ENCODE results near the gene TIMP2. TPM values are rescaled to one million over a fixed set of nuclear protein-coding genes. Genes with fewer than 3 reads are reported as not detected.

Gene TIMP2
- total and polyA plus RNA-seq, 4 donors, result 8.9 to 37.6 (median 10.1) TPM

GRCh38 chr17:78839762-78840529, 85.2 kb downstream of the TIMP2 start:
- peak overlapping the region; percentile 95 to 99 for H3K27ac ChIP-seq (ENCODE audit: low read depth in 1 of 2, low read length in 2 of 2)
- H3K4me3 ChIP-seq (ENCODE audit: low read depth in 1 of 3, low read length in 3 of 3), result peak overlapping the region; percentile 80 to 99 (median 87)
- WGBS, result under 1% methylated on average over 73 of the region's 73 CpGs
- H3K27me3 ChIP-seq (ENCODE audit: control insufficient read depth in 4 of 4, insufficient read depth in 4 of 4, low read length in 3 of 4), result no peaks in the 10 kb centered on the region
- no peak for TF ChIP-seq HNF4A (conservative IDR thresholded peaks at IDR 0.05)
- TF ChIP-seq YY1 (IDR thresholded peaks at IDR 0.05), result no peak
- TF ChIP-seq FOXA2 (IDR thresholded peaks at IDR 0.05), result no peak
- no peak for TF ChIP-seq NR2F2 (IDR thresholded peaks at IDR 0.05)
- TF ChIP-seq RXRA (IDR thresholded peaks at IDR 0.05), result no peak
- TF ChIP-seq, protein P1, sequence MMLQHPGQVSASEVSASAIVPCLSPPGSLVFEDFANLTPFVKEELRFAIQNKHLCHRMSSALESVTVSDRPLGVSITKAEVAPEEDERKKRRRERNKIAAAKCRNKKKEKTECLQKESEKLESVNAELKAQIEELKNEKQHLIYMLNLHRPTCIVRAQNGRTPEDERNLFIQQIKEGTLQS (IDR thresholded peaks at IDR 0.05), result no peak
- no peak for TF ChIP-seq EGR1 (IDR thresholded peaks at IDR 0.05; ENCODE audit: low read depth in 2 of 2)
- TF ChIP-seq MAX (IDR thresholded peaks at IDR 0.05), result no peak
- TF ChIP-seq FOXA1 (IDR thresholded peaks at IDR 0.05), result no peak
- TF ChIP-seq TAF1 (conservative IDR thresholded peaks at IDR 0.05), result no peak
- TF ChIP-seq, protein P2, sequence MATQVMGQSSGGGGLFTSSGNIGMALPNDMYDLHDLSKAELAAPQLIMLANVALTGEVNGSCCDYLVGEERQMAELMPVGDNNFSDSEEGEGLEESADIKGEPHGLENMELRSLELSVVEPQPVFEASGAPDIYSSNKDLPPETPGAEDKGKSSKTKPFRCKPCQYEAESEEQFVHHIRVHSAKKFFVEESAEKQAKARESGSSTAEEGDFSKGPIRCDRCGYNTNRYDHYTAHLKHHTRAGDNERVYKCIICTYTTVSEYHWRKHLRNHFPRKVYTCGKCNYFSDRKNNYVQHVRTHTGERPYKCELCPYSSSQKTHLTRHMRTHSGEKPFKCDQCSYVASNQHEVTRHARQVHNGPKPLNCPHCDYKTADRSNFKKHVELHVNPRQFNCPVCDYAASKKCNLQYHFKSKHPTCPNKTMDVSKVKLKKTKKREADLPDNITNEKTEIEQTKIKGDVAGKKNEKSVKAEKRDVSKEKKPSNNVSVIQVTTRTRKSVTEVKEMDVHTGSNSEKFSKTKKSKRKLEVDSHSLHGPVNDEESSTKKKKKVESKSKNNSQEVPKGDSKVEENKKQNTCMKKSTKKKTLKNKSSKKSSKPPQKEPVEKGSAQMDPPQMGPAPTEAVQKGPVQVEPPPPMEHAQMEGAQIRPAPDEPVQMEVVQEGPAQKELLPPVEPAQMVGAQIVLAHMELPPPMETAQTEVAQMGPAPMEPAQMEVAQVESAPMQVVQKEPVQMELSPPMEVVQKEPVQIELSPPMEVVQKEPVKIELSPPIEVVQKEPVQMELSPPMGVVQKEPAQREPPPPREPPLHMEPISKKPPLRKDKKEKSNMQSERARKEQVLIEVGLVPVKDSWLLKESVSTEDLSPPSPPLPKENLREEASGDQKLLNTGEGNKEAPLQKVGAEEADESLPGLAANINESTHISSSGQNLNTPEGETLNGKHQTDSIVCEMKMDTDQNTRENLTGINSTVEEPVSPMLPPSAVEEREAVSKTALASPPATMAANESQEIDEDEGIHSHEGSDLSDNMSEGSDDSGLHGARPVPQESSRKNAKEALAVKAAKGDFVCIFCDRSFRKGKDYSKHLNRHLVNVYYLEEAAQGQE (IDR thresholded peaks at IDR 0.05), result no peak
- TF ChIP-seq CTCF (IDR thresholded peaks at IDR 0.05; ENCODE audit: low read depth, low read length, missing input control), result no peak
- TF ChIP-seq SP1 (IDR thresholded peaks at IDR 0.05), result no peak
- no peak for TF ChIP-seq RAD21 (IDR thresholded peaks at IDR 0.05)
- H3K9ac ChIP-seq (ENCODE audit: low read depth in 1 of 2, low read length in 2 of 2), result peak overlapping the region; percentile 61 to 86
- peak; percentile 64 for DNase-seq (ENCODE audit: low spot score)
- H3K36me3 ChIP-seq (ENCODE audit: control insufficient read depth in 4 of 4, insufficient read depth in 3 of 4, low read depth in 1 of 4, low read length in 3 of 4), result peaks cover 5 to 27% (median 25%) of the 10 kb centered on the region in 4 donors
- no peaks in the 10 kb centered on the region for H3K9me3 ChIP-seq (ENCODE audit: control insufficient read depth in 4 of 4, low read length in 3 of 4)
- H3K4me1 ChIP-seq (ENCODE audit: control insufficient read depth in 4 of 4, insufficient read depth in 4 of 4, low read length in 3 of 4), result peaks cover 0 to 26% (median 20%) of the 10 kb centered on the region in 4 donors

GRCh38 chr17:78839235-78839761, 85.9 kb downstream of the TIMP2 start:
- Histone ChIP-seq H3K4me3 (ENCODE audit: low read depth in 1 of 3, low read length in 3 of 3) (peak overlapping the region; percentile 80 to 99 (median 87)), H3K36me3 (ENCODE audit: control insufficient read depth in 4 of 4, insufficient read depth in 3 of 4, low read depth in 1 of 4, low read length in 3 of 4) (peaks cover 5 to 33% (median 29%) of the 10 kb centered on the region in 4 donors), H3K9me3 (ENCODE audit: control insufficient read depth in 4 of 4, low read length in 3 of 4) (no peaks in the 10 kb centered on the region), H3K27me3 (ENCODE audit: control insufficient read depth in 4 of 4, insufficient read depth in 4 of 4, low read length in 3 of 4) (no peaks in the 10 kb centered on the region), H3K27ac (ENCODE audit: low read depth in 1 of 2, low read length in 2 of 2) (peak overlapping the region; percentile 95 to 99), H3K4me1 (ENCODE audit: control insufficient read depth in 4 of 4, insufficient read depth in 4 of 4, low read length in 3 of 4) (peaks cover 0 to 26% (median 20%) of the 10 kb centered on the region in 4 donors), H3K9ac (ENCODE audit: low read depth in 1 of 2, low read length in 2 of 2) (peak overlapping the region; percentile 61 to 86)
- no peak for DNase-seq (ENCODE audit: low spot score)
- 25% methylated on average over 11 of the region's 11 CpGs for WGBS
- no peak for TF ChIP-seq FOXA2 (IDR thresholded peaks at IDR 0.05)
- no peak for TF ChIP-seq TAF1 (conservative IDR thresholded peaks at IDR 0.05)
- TF ChIP-seq, protein P1 (IDR thresholded peaks at IDR 0.05), result no peak
- TF ChIP-seq EGR1 (IDR thresholded peaks at IDR 0.05; ENCODE audit: low read depth in 2 of 2), result no peak
- TF ChIP-seq HNF4G (IDR thresholded peaks at IDR 0.05), result no peak
- TF ChIP-seq RXRA (IDR thresholded peaks at IDR 0.05), result no peak
- no peak for TF ChIP-seq RAD21 (IDR thresholded peaks at IDR 0.05)
- TF ChIP-seq, protein P2 (IDR thresholded peaks at IDR 0.05), result no peak
- no peak for TF ChIP-seq MAX (IDR thresholded peaks at IDR 0.05)
- TF ChIP-seq GABPA (IDR thresholded peaks at IDR 0.05 in 1 of 2, conservative IDR thresholded peaks at IDR 0.05 in 1 of 2), result no peak
- TF ChIP-seq FOXA1 (IDR thresholded peaks at IDR 0.05), result no peak
- TF ChIP-seq NR2F2 (IDR thresholded peaks at IDR 0.05), result no peak
- no peak for TF ChIP-seq HNF4A (conservative IDR thresholded peaks at IDR 0.05)
